Esophagus muscularis mucosa (tissue), 4 donors: ENCODE results near the gene ANKRD33. TPM values are rescaled to one million over a fixed set of nuclear protein-coding genes. Genes with fewer than 3 reads are reported as not detected.

ENCODE experiments used
- DNase-seq: peaks from one replicate; pipeline ENCODE4 v3.0.0-alpha.2; 2017; ENCODE audit errors: extremely low spot score
- H3K27ac ChIP-seq, 4 donors: fragments of 200-600 bp; sonication (generic); replicated peaks in 1 of 4; 1 replicate in 3 of 4; 2 replicates in 1 of 4; pipeline ENCODE4 v1.5.1; 2016 to 2019; ENCODE audit warnings: mild to moderate bottlenecking in 1 of 4
- H3K27me3 ChIP-seq, 4 donors: fragments of 200-600 bp; sonication (generic); one replicate each; pipeline versions ENCODE4 v1.5.1 to v1.6.0; 2016 to 2019
- H3K36me3 ChIP-seq, 4 donors: fragments of 200-600 bp; sonication (generic); one replicate each; pipeline ENCODE4 v1.5.1; 2016 to 2019
- H3K4me1 ChIP-seq, 4 donors: fragments of 200-600 bp; sonication (generic); one replicate each; pipeline ENCODE4 v1.5.1; 2016 to 2019
- H3K4me3 ChIP-seq, 4 donors: fragments of 200-600 bp; sonication (generic); 1 replicate in 2 of 4; 2 replicates in 2 of 4; pipeline ENCODE4 v1.5.1; 2016 to 2019; ENCODE audit warnings: mild to moderate bottlenecking in 4 of 4, moderate library complexity in 1 of 4
- H3K9me3 ChIP-seq, 4 donors: fragments of 200-600 bp; sonication (generic); 1 replicate in 3 of 4; 2 replicates in 1 of 4; pipeline ENCODE4 v1.5.1; 2016 to 2019
- EP300 ChIP-seq: sonication (generic); formaldehyde crosslinking; IDR thresholded peaks from one replicate; pipeline ENCODE4 v1.6.1; 2017; ENCODE audit warnings: antibody characterized with exemption
- POLR2A ChIP-seq: fragments of 450-650 bp; IDR thresholded peaks from one replicate; pipeline ENCODE4 v1.6.1; 2017; ENCODE audit warnings: antibody characterized with exemption, moderate library complexity, mild to moderate bottlenecking, low read depth
- POLR2AphosphoS5 ChIP-seq, 2 donors: sonication (generic); formaldehyde crosslinking; IDR thresholded peaks; one replicate each; pipeline ENCODE4 v1.6.1; 2017; ENCODE audit warnings: antibody characterized with exemption in 2 of 2
- WGBS: methylation state at CpG from one replicate; pipeline ENCODE4 v1.1.5; 2018; 5-methylcytosine and 5-hydroxymethylcytosine counted together
- intact Hi-C: fragments of 100-400 bp; cut with DNase I; formaldehyde crosslinking; loops from one replicate; pipeline ENCODE4 v1.15.1; 2023
- total RNA-seq, 4 donors: library from RNA; depleted of rRNA; stranded (reverse); fragments of >200 nt; gene quantifications; one replicate each; pipeline versions ENCODE4 v1.1.0 to v1.2.1, GENCODE V29; 2016
- TF ChIP-seq, protein P1 (sequence below), 3 experiments: fragments of 200-600 bp in 2 of 3; fragments of 450-650 bp in 1 of 3; sonication (generic) in 2 of 3; IDR thresholded peaks; one replicate each; pipeline ENCODE4 v1.5.1; 2017 to 2019; ENCODE audit warnings: antibody characterized with exemption in 3 of 3, mild to moderate bottlenecking in 2 of 3, moderate library complexity in 1 of 3

The ANKRD33 gene
- total RNA-seq, 4 donors from 2014 or later: not detected

GRCh38 chr12:51906430-51907082, 18.7 kb downstream of the ANKRD33 start:
- Histone ChIP-seq H3K27me3 (peaks cover 0 to 36% (median 14%) of the 10 kb centered on the region in 4 donors), H3K27ac (peak overlapping the region; percentile 87 to 92 (median 88)), H3K9me3 (no peaks in the 10 kb centered on the region), H3K4me1 (peaks cover 33 to 65% (median 57%) of the 10 kb centered on the region in 4 donors), H3K36me3 (no peaks in the 10 kb centered on the region), H3K4me3 (peak overlapping the region; percentile 60 to 71 (median 61))
- no peak for DNase-seq
- intact Hi-C loops: no loop called here
- 32% methylated on average over 22 of the region's 23 CpGs for WGBS
- TF ChIP-seq, protein P1, sequence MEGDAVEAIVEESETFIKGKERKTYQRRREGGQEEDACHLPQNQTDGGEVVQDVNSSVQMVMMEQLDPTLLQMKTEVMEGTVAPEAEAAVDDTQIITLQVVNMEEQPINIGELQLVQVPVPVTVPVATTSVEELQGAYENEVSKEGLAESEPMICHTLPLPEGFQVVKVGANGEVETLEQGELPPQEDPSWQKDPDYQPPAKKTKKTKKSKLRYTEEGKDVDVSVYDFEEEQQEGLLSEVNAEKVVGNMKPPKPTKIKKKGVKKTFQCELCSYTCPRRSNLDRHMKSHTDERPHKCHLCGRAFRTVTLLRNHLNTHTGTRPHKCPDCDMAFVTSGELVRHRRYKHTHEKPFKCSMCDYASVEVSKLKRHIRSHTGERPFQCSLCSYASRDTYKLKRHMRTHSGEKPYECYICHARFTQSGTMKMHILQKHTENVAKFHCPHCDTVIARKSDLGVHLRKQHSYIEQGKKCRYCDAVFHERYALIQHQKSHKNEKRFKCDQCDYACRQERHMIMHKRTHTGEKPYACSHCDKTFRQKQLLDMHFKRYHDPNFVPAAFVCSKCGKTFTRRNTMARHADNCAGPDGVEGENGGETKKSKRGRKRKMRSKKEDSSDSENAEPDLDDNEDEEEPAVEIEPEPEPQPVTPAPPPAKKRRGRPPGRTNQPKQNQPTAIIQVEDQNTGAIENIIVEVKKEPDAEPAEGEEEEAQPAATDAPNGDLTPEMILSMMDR (IDR thresholded peaks at IDR 0.05): no peak
- no peak for TF ChIP-seq EP300
- no peak for TF ChIP-seq POLR2AphosphoS5 (IDR thresholded peaks at IDR 0.05)
- TF ChIP-seq POLR2A: no peak

DNA sequence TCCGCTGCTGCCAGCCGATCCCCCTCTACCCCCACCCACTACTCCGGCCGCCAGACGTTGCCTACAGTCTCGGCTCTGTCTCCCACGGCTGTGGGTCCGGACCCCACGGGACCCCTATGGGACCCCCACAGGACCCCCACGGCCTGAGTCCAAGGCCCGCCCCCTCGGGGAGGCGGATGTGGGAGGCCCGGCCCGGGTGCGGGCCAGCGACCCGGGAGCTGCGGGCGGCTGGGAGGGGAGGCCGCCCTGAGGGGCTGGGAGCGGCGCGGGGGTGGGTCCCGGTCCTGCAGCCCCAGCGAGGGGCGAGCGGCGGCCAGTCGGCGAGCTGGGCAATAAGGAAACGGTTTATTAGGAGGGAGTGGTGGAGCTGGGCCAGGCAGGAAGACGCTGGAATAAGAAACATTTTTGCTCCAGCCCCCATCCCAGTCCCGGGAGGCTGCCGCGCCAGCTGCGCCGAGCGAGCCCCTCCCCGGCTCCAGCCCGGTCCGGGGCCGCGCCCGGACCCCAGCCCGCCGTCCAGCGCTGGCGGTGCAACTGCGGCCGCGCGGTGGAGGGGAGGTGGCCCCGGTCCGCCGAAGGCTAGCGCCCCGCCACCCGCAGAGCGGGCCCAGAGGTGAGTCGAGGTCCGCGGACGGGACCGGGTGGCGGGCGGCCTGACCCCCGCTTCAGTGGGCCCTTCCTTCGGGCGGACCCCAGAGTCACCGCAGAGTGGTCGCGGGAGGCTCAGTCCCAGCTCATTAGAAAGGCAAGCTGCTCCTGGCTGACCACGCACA, 19.4 kb downstream of the ANKRD33 start, which contains the start of gene ACVRL1:
Gene ACVRL1 (plus strand): TSS at position 422 of the 773 bp plus-strand sequence. CDS start 4,971 bp downstream, outside the sequence.
- no peak for DNase-seq
- H3K4me3 ChIP-seq: peak within 1 kb of the TSS; percentile 60 to 71 (median 61)
- intact Hi-C loops: no loop called here
- H3K27me3 ChIP-seq: peaks cover 0 to 40% (median 14%) of the 10 kb centered on the region in 4 donors
- TF ChIP-seq POLR2AphosphoS5 (IDR thresholded peaks at IDR 0.05) (no peak), EP300 (no peak), POLR2A (no peak)
- TF ChIP-seq, protein P1 (IDR thresholded peaks at IDR 0.05): no peak
- H3K4me1 ChIP-seq: peaks cover 38 to 72% (median 64%) of the 10 kb centered on the region in 4 donors
- no peaks in the 10 kb centered on the region for H3K36me3 ChIP-seq
- H3K27ac ChIP-seq: peak within 1 kb of the TSS; percentile 87 to 92 (median 88)
- H3K9me3 ChIP-seq: no peaks in the 10 kb centered on the region
- 16% methylated on average over 29 of the region's 74 CpGs for WGBS

DNA sequence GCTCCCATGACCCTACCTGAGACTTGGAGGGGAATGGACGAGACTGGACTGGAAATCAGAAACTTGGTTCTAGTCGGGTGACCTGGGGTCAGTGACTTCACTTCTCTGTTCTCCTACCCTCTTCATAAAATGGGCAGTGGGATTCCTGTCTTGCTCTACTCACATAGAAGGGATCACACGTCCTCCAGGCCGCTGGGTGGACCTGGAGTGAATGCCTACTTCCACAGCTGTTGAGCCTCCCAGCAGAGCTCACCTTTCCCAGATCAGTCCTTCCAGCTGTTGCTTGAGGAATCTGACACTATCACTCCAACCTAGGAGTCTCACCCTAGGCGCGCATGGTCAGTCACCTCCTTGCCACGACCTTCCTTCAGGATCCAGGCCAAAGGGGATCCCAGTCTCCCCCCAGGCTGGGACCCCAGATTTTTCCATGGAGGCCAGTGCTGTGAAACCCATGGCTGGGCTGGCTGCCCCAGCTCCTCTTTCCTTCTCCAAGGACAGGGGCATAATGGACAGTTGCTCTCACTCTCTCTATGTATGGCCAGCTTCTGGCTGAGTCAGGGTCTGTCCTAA, 20.0 kb downstream of the ANKRD33 start:
- no peak for DNase-seq
- H3K27me3 ChIP-seq: peaks cover 0 to 46% (median 14%) of the 10 kb centered on the region in 4 donors
- peaks cover 0 to 5% (median 0%) of the 10 kb centered on the region in 4 donors for H3K36me3 ChIP-seq
- intact Hi-C loops: no loop called here
- H3K9me3 ChIP-seq: no peaks in the 10 kb centered on the region
- H3K4me3 ChIP-seq: peak overlapping the region; percentile 60 to 71 (median 61)
- WGBS: 69% methylated on average over 6 of the region's 7 CpGs
- H3K27ac ChIP-seq: peak overlapping the region; percentile 87 to 92 (median 88)
- no peak for TF ChIP-seq EP300
- TF ChIP-seq POLR2AphosphoS5 (IDR thresholded peaks at IDR 0.05): peak in 1 of 2 donors; percentile 3
- peaks cover 43 to 79% (median 71%) of the 10 kb centered on the region in 4 donors for H3K4me1 ChIP-seq

DNA sequence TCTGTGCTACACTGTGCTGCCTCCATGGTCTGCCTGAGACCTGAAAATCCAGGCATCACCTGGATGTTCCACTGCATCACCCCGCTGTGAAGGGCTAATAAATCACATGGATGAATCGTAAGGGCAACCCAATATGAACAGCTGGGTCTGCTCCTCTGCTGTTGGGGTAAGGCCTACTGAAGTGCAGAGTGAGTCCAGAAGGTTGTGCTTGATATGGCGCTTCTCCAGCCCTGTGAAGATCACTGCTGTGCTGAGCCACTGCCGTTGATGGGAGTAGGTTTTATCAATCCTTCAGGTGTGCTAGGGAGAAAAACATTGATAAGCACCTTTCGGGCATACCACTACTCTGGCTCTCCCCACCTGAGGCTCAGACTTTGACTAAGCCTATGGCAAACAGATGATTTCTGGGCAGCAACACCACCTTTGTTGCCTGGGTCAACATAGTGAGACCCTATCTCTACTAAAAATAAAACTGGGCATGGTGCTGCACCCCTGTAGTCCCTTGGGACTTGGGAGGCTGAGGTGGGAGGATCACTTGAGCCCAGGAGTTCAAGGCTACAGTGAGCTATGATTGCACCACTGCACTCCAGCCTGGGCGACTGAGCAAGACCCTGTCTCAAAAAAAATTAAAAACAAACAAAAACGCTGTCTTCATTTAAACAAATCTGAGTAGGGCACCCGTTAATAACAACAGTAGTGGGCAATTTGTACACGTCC, 21.1 kb downstream of the ANKRD33 start:
- H3K4me3 ChIP-seq: peak overlapping the region; percentile 60 to 71 (median 61)
- WGBS: 83% methylated on average over 9 of the region's 9 CpGs
- DNase-seq: no peak
- peaks cover 0 to 57% (median 14%) of the 10 kb centered on the region in 4 donors for H3K27me3 ChIP-seq
- H3K4me1 ChIP-seq: peaks cover 53 to 90% (median 81%) of the 10 kb centered on the region in 4 donors
- TF ChIP-seq POLR2A (no peak), EP300 (no peak), POLR2AphosphoS5 (IDR thresholded peaks at IDR 0.05) (no peak)
- TF ChIP-seq, protein P1 (IDR thresholded peaks at IDR 0.05): no peak
- H3K27ac ChIP-seq: peak overlapping the region; percentile 87 to 92 (median 88)
- intact Hi-C loops: no loop called here
- H3K36me3 ChIP-seq: peaks cover 0 to 15% (median 0%) of the 10 kb centered on the region in 4 donors
- H3K9me3 ChIP-seq: no peaks in the 10 kb centered on the region
